Parathyroid adenoma (tissue), 2 donors: ENCODE results near the gene SLC35G3.
"Not testable (repeated sequence)": the region's sequence is repeated elsewhere in the genome, so short reads cannot be mapped to it uniquely, and the experiment has no call there.

Experiments
- H2AFZ ChIP-seq: fragments of 300-600 bp; sonication (generic); one replicate; pipeline ENCODE4 v1.7.0; 2017; ENCODE audit warnings: antibody characterized with exemption, mild to moderate bottlenecking
- H3K27ac ChIP-seq: fragments of 300-600 bp; sonication (generic); one replicate; pipeline ENCODE4 v1.7.0; 2017
- H3K27me3 ChIP-seq: fragments of 300-600 bp; sonication (generic); one replicate; pipeline ENCODE4 v1.7.0; 2017; ENCODE audit warnings: low read length; ENCODE audit not compliant: control insufficient read depth, insufficient read depth
- H3K36me3 ChIP-seq: fragments of 300-600 bp; sonication (generic); one replicate; pipeline ENCODE4 v1.7.0; 2017; ENCODE audit warnings: low read length; ENCODE audit not compliant: control insufficient read depth, insufficient read depth
- H3K4me1 ChIP-seq: fragments of 300-600 bp; sonication (generic); one replicate; pipeline ENCODE4 v1.7.0; 2017; ENCODE audit warnings: control low read depth
- H3K4me2 ChIP-seq: fragments of 300-600 bp; sonication (generic); one replicate; pipeline ENCODE4 v1.7.0; 2017; ENCODE audit warnings: low read length
- H3K4me3 ChIP-seq: fragments of 300-600 bp; sonication (generic); one replicate; pipeline ENCODE4 v1.7.0; 2017; ENCODE audit warnings: low read depth, low read length
- H3K79me2 ChIP-seq: fragments of 300-600 bp; sonication (generic); one replicate; pipeline ENCODE4 v1.7.0; 2017; ENCODE audit warnings: control low read depth
- H3K9ac ChIP-seq: fragments of 300-600 bp; sonication (generic); one replicate; pipeline ENCODE4 v1.7.0; 2017; ENCODE audit warnings: mild to moderate bottlenecking
- H3K9me3 ChIP-seq: fragments of 300-600 bp; sonication (generic); one replicate; pipeline ENCODE4 v1.7.0; 2017; ENCODE audit warnings: low read length; ENCODE audit not compliant: control insufficient read depth
- CTCF ChIP-seq: fragments of 300-600 bp; sonication (generic); IDR thresholded peaks from one replicate; pipeline ENCODE4 v1.7.0; 2017; ENCODE audit warnings: antibody characterized with exemption, mild to moderate bottlenecking
- donor health status: primary hyperparathyroidism.

The SLC35G3 gene

DNA sequence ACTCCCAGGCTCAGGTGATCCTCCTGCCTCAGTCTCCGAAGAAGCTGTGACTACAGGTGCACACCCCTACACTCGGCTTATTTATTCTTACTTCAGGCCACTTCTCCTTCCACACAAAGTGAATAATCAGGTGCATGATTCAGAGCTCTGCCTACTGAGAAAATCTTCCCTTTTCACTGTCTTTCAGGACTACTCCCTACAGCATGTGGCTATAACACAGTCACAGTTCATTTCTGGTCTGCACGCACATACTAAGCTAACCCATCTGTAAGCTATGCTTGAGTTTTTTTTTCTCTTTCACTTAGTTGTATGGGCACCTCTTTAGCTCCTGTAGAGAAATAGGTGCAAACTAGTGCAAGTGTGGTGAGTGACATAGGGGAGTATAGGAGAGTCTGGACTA is 41.1 kb upstream of the SLC35G3 start:
- no peaks in the 10 kb centered on the region for H3K9me3 ChIP-seq
- no peaks in the 10 kb centered on the region for H3K79me2 ChIP-seq
- no peaks in the 10 kb centered on the region for H3K4me1 ChIP-seq
- no peak overlapping the region for H3K9ac ChIP-seq
- TF ChIP-seq CTCF: no peak
- no peak overlapping the region for H3K4me3 ChIP-seq
- no peak overlapping the region for H3K27ac ChIP-seq
- H3K36me3 ChIP-seq: no peaks in the 10 kb centered on the region
- no peaks in the 10 kb centered on the region for H3K27me3 ChIP-seq
- H2AFZ ChIP-seq: no peak overlapping the region
- H3K4me2 ChIP-seq: no peak overlapping the region

DNA sequence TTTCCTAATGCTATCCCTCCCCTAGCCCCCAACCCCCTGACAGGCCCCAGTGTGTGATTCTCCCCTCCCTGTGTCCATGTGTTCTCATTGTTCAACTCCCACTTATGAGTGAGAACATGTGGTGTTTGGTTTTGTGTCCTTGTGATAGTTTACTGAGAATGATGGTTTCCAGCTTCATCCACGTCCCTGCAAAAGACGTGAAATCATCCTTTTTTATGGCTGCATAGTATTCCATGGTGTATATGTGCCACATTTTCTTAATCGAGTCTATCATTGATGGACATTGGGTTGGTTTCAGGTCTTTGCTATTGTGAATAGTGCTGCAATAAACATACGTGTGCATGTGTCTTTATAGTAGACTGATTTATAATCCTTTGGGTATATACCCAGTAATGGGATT is 40.1 kb upstream of the SLC35G3 start:
- not testable (repeated sequence) for H3K4me1 ChIP-seq, H2AFZ ChIP-seq, H3K4me2 ChIP-seq

DNA sequence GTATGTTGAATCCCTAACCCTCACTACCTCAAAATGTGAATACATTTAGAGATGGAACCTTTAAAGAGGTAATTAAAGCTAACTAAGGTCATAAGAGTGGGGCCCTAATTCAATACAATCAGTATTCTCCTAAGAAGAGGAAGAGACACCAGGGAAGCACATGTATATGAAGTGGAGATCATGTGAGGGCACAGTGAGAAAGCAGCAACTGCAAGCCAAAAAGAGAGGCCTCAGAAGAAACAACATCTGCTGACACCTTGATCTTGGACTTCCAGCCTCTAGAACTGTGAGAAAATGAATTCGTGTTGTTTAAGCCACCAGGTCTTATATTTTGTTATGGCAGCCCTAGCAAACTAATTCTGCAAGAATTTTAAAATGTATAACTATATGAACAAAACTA is 35.4 kb upstream of the SLC35G3 start:
- no peak overlapping the region for H3K4me2 ChIP-seq
- H3K27me3 ChIP-seq: no peaks in the 10 kb centered on the region
- H3K4me3 ChIP-seq: no peak overlapping the region
- no peaks in the 10 kb centered on the region for H3K36me3 ChIP-seq
- TF ChIP-seq CTCF: no peak
- no peak overlapping the region for H2AFZ ChIP-seq
- H3K27ac ChIP-seq: no peak overlapping the region
- no peaks in the 10 kb centered on the region for H3K4me1 ChIP-seq
- H3K9me3 ChIP-seq: no peaks in the 10 kb centered on the region
- H3K9ac ChIP-seq: no peak overlapping the region
- no peaks in the 10 kb centered on the region for H3K79me2 ChIP-seq

More for the DNA sequence above, 40.1 kb upstream of the SLC35G3 start:
- H3K9ac ChIP-seq, H3K27me3 ChIP-seq, H3K4me3 ChIP-seq, H3K79me2 ChIP-seq, H3K9me3 ChIP-seq, H3K36me3 ChIP-seq, H3K27ac ChIP-seq: not testable (repeated sequence)

GRCh38 chr17:35227546-35227945 is 33.4 kb upstream of the SLC35G3 start:
- H3K27me3 ChIP-seq: no peaks in the 10 kb centered on the region
- no peak overlapping the region for H3K9ac ChIP-seq
- H3K79me2 ChIP-seq: no peaks in the 10 kb centered on the region
- TF ChIP-seq CTCF: no peak
- no peak overlapping the region for H3K4me2 ChIP-seq
- no peak overlapping the region for H3K4me3 ChIP-seq
- H2AFZ ChIP-seq: no peak overlapping the region
- no peaks in the 10 kb centered on the region for H3K9me3 ChIP-seq
- no peaks in the 10 kb centered on the region for H3K4me1 ChIP-seq
- H3K36me3 ChIP-seq: no peaks in the 10 kb centered on the region
- no peak overlapping the region for H3K27ac ChIP-seq

GRCh38 chr17:35224436-35224835 is 30.2 kb upstream of the SLC35G3 start:
- Histone ChIP-seq H3K27ac (no peak overlapping the region), H3K36me3 (no peaks in the 10 kb centered on the region), H3K9ac (no peak overlapping the region), H3K79me2 (no peaks in the 10 kb centered on the region), H3K27me3 (no peaks in the 10 kb centered on the region), H3K4me2 (no peak overlapping the region), H3K4me1 (no peaks in the 10 kb centered on the region), H2AFZ (no peak overlapping the region), H3K4me3 (no peak overlapping the region), H3K9me3 (no peaks in the 10 kb centered on the region)
- no peak for TF ChIP-seq CTCF
